Activated CD8-positive, alpha-beta memory T cell treated with anti-CD3 and anti-CD28 coated beads for 1 hour (primary cell): ENCODE measurements around the gene NR4A3.
"Not testable (repeated sequence)": the region's sequence is repeated elsewhere in the genome, so short reads cannot be mapped to it uniquely, and the experiment has no call there.

Experiments
- DNase-seq, 2 donors: peaks; one replicate each; pipeline ENCODE4 v3.0.0-alpha.2; 2020; ENCODE audit warnings: low read depth in 1 of 2; ENCODE audit errors: extremely low read depth in 1 of 2

Gene NR4A3

GRCh38 chr9:99821396-99822108, at the start of gene NR4A3:
Gene NR4A3, plus strand, starts transcription at chr9:99821885. Its CDS starts 6,158 bp downstream, at chr9:99828043.
- DNase-seq, result peak; percentile 84 to 94

DNA sequence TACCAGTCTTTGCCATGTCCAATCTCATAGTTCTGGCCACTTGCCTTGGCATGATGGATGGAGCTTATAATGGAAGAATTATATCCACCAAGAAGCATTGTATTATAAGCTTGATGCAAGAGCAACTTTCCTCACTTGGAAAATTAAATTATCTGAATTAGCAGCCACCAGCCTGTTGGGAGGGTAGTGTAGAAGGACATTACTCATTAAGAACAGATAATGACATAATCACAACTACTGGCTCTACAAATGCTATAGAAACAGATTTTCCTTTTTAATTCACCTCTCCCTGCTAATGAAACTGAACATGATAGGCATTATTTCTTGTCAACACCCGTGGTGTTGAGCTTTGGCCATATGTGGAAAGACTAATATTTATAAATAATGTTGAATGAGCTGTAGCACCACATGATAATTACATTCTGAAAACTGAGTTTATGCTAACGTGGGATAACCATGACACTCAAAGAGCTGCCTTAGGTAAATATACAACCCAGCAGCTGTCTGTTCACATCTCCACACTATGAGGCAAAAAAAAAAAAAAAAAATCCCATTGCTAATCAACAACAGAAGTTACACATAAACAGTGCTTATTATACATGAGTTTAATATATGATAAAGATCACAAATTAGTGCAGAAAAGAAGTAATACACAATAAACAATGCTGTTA, 48.1 kb upstream of the NR4A3 start:
- no peak for DNase-seq

DNA sequence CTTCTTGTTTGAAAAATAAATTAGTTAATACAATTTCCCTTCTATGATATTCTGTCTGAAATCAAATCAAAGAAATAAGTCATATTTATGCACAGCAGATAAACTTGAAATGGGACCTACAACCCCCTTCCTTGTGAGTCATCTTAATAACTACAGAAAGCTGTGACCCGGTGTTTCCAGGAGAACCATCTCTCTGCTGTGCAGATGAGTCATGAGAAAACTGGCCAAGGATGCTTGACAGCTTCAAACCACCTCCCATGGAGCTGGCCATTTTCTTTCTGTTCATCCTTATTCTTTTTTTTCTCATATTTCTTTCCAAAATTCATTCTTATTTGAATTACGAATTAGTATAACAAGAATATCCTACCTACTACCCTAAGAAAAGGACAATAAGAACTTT, 43.4 kb upstream of the NR4A3 start:
- no peak for DNase-seq

DNA sequence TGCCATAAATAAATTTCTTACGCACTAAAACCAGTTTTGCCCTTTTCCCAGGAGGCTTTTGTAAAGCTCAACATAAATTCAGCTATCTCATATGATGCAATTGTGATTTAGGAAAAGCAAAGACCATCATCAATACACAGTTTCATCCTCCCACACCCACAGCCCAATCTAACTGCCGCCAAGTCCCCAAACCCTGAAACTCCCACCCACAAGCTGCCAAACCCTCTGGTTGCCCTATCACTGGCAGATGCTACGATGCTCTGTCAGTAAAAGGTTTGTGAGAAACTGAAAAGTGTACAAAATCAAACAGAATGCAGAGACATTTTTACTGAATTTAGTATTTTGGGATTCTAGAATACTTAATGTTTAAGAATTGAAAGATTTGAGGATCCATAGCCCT, 42.8 kb upstream of the NR4A3 start:
- DNase-seq, result no peak

DNA sequence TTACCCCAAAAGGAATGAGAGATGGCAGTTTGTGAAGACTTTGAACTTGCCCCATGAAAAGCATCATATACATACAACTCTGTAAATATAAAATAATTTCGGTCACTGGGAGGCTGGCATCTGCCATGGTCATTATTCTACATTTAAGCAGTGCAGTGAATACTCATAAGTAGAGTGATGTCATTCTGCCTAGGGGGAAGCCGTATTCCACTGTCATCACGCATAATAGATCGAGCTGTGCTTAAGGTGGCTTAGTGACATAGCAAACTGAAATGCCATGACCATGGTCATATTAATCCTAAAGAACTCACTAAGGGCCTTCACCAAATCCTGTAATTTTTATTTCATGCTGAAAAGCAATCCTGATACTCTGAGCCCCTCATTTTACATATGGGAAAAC, 42.4 kb upstream of the NR4A3 start:
- DNase-seq, result no peak

DNA sequence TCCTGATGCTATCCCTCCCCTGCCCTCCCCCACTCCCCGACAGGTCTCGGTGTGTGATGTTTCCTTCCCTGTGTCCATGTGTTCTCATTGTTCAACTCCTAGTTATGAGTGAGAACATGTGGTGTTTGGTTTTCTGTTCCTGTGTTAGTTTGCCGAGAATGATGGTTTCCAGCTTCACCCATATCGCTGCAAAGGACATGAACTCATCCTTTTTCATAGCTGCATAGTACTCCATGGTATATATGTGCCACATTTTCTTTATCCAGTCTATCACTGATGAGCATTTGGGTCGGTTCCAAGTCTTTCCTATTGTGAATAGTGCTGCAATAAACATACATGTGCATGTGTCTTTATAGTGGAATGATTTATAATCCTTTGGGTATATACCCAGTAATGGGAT, 39.3 kb upstream of the NR4A3 start:
- DNase-seq, result not testable (repeated sequence)

GRCh38 chr9:99782962-99783718, 38.5 kb upstream of the NR4A3 start:
- no peak for DNase-seq

GRCh38 chr9:99783799-99784198, 37.9 kb upstream of the NR4A3 start:
- no peak for DNase-seq

DNA sequence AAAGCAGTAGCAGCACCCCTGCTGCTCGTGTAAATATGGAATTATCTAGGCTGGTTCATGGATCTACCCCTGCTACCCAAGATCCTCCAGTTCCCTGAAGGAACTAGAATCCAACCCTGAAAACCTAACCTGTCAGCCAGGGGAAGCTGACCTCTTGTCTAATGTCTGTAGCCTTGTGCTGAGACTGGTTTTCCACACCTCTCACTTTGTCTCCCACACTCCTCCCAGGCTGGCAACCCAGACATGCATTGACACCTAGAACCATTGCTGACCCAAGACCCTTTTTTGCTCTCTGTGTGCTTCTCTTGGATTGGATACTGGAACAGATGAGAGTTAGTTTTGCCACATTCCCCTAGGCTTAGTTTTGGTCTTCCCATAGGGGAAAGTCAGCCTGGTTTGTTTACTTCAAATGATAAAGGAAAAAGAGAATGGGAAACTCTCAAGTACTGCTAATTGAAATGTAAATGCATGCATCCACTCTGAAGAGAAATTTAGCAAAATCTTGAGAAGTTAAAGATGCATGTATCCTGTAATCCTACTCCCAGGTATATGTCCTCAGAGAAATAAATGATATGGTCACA, 36.6 kb upstream of the NR4A3 start:
- DNase-seq, result no peak

GRCh38 chr9:99787556-99787955, 34.1 kb upstream of the NR4A3 start:
- DNase-seq, result no peak

DNA sequence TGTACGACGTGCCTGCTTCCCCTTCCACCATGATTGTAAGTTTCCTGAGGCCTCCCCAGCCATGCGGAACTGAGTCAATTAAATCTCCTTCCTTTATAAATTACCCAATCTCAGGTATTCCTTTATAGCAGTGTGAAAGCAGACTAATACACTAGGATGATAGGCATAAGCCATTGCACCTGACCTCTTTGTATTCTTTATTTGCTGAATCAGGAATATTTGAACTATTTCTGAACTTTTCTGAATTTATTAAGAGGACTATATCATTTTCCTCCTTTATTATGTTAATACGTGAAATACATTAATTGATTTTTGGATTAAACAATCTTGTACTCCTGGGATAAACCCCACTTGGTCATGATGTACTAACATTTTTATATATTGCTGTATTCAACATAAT, 28.2 kb upstream of the NR4A3 start:
- no peak for DNase-seq

- DNase-seq, result no peak
These were observed 25.5 kb upstream of the NR4A3 start for GRCh38 chr9:99796231-99796630.

DNA sequence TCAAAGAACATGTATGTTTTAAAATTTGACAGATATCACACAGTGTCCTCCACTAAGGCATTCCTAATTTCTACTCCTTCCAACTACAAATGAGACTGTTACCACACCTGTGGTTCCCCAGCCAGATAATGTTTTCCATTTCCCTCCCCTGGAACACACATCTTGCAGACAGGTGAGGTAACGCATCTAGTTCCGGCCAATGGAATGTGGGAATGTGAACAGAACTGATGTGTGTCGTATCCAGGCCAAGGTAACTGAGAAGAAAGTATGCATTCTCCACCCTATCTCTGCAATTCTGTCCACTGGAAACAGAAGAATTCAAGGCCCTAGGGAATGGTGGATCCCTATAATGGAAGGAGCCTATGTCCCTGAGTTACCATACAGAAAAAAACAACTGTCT, 19.9 kb upstream of the NR4A3 start:
- DNase-seq, result no peak

GRCh38 chr9:99803694-99804093, 18.0 kb upstream of the NR4A3 start:
- no peak for DNase-seq

- DNase-seq, result peak in 1 of 2 donors; percentile 51
These were observed 14.3 kb upstream of the NR4A3 start for GRCh38 chr9:99807276-99807852.

- DNase-seq, result no peak
These were observed 13.7 kb upstream of the NR4A3 start for GRCh38 chr9:99807956-99808355.

DNA sequence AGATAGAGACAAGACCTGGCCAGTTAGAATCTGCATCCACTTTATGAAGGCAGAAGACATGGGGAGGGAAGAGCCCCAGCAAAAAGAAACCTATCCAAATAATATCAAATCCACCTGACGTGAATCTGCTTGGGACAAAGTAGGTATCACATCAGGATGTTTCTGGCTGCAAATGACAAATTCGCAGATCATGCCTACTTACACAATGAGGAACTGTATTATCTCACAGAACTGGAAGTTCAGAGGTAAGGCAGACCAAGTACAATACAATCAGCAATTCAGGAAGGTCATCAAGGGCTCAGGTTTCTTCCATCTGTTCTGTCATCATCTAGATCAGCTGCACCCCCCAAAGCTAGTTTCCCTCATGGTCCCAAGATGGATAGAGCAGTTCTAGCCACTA, 13.2 kb upstream of the NR4A3 start:
- DNase-seq, result no peak

DNA sequence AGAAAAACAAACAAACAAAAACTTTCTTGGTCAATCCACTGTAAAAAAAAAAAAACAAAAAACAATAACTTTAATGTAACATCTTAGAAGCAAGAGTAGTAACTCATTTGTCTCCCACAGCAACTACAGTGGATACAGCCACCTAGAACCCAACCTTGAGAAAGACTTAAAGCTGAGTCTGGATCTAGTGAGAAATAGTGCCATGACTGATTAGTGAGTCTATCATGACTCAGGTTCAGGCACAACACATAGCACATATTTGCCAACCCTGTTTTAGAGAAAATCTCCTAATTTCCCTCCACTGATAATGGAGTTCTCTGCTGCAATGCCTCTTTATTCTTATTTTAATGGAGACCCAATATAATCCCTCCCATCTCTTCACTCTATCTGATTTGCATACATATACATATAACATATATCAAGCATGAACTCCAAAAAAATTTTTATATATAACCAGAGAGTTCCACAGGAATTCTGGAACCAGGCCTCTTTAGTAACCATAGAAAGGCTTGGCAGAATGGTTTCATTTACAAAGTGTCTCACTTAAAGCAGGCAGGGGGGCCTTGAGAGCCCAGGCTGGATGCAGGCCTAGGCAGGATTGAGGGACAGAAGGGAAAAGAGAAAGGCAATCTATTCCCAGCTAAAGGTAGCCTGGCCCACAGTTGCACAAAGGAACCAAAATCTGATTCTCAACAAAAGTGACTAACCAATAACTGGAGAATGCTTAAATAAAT, 11.9 kb upstream of the NR4A3 start:
- DNase-seq, result no peak

GRCh38 chr9:99811172-99811571, 10.5 kb upstream of the NR4A3 start:
- DNase-seq, result no peak

- DNase-seq, result no peak
These were observed 9.9 kb upstream of the NR4A3 start for GRCh38 chr9:99811598-99812383.
